Stimulated activated CD4-positive, alpha-beta T cell treated with anti-CD3 and anti-CD28 coated beads, Interleukin-1b, Interleukin-23, amount 100 ng/mL, for 48 hours (primary cell): ENCODE data around the gene VCAN.
"Not testable (repeated sequence)": the region's sequence is repeated elsewhere in the genome, so short reads cannot be mapped to it uniquely, and the experiment has no call there.

Experiments used
- DNase-seq: peaks from one replicate; pipeline ENCODE4 v3.0.0-alpha.2; 2020

Gene VCAN

GRCh38 chr5:83471405-83472212 is at the start of gene VCAN:
TSS of gene VCAN (plus strand) at chr5:83471744. CDS start at chr5:83483519, 11,775 bp downstream.
- no peak for DNase-seq

GRCh38 chr5:83422284-83422683 is 49.3 kb upstream of the VCAN start:
- no peak for DNase-seq

GRCh38 chr5:83426855-83427254 is 44.7 kb upstream of the VCAN start:
- no peak for DNase-seq

- no peak for DNase-seq
Measured at GRCh38 chr5:83428126-83428525, 43.4 kb upstream of the VCAN start.

- no peak for DNase-seq
Measured at GRCh38 chr5:83428890-83429289, 42.7 kb upstream of the VCAN start.

- peak; percentile 45 for DNase-seq
Measured at GRCh38 chr5:83430130-83431010, 41.2 kb upstream of the VCAN start.

- DNase-seq = no peak
Measured at GRCh38 chr5:83433891-83434290, 37.7 kb upstream of the VCAN start.

- no peak for DNase-seq
Measured at GRCh38 chr5:83434946-83435345, 36.6 kb upstream of the VCAN start.

- no peak for DNase-seq
Measured at GRCh38 chr5:83436276-83436675, 35.3 kb upstream of the VCAN start.

- not testable (repeated sequence) for DNase-seq
Measured at GRCh38 chr5:83437697-83438096, 33.8 kb upstream of the VCAN start.

GRCh38 chr5:83440826-83441225 is 30.7 kb upstream of the VCAN start:
- DNase-seq = no peak

GRCh38 chr5:83441747-83442146 is 29.8 kb upstream of the VCAN start:
- DNase-seq = no peak

GRCh38 chr5:83443534-83443933 is 28.0 kb upstream of the VCAN start:
- DNase-seq = no peak

GRCh38 chr5:83444445-83444844 is 27.1 kb upstream of the VCAN start:
- DNase-seq = no peak

- no peak for DNase-seq
Measured at GRCh38 chr5:83446253-83446947, 25.1 kb upstream of the VCAN start.

- no peak for DNase-seq
Measured at GRCh38 chr5:83447533-83447932, 24.0 kb upstream of the VCAN start.

GRCh38 chr5:83450183-83450966 is 21.2 kb upstream of the VCAN start:
- no peak for DNase-seq

- DNase-seq = no peak
Measured at GRCh38 chr5:83450967-83451248, 20.6 kb upstream of the VCAN start.

- no peak for DNase-seq
Measured at GRCh38 chr5:83451955-83452354, 19.6 kb upstream of the VCAN start.

- no peak for DNase-seq
Measured at GRCh38 chr5:83453937-83454336, 17.6 kb upstream of the VCAN start.

- DNase-seq = no peak
Measured at GRCh38 chr5:83464261-83464660, 7.3 kb upstream of the VCAN start.

- no peak for DNase-seq
Measured at GRCh38 chr5:83467371-83468035, 4.0 kb upstream of the VCAN start.
